Natural killer cell treated with Interleukin-12 subunit alpha and Interleukin-12 subunit beta and Interleukin-15 and Interleukin-18, amount 100 ng/mL, for 72 hours (primary cell): ENCODE results near the gene SCNN1B. TPM values are rescaled to one million over a fixed set of nuclear protein-coding genes. Genes with fewer than 3 reads are reported as not detected.

ENCODE experiments used
- ATAC-seq, 2 donors: fragments of 150-1000 bp; cut with Tn5 transposase in 1 of 2; sonication (Bioruptor Pico), chemical (Tn5 transposase) in 1 of 2; 2 replicates each; pipeline ENCODE4 v1.10.0; 2021
- DNase-seq: peaks from one replicate; pipeline ENCODE4 v3.0.0; 2022; ENCODE audit warnings: low spot score
- H3K27ac Mint-ChIP-seq, 2 donors: 1 replicate in 1 of 2; 2 replicates in 1 of 2; pipeline ENCODE4 v1.8.0; 2022; ENCODE audit warnings: mixed read lengths in 2 of 2, mild to moderate bottlenecking in 1 of 2, moderate library complexity in 1 of 2
- H3K27me3 Mint-ChIP-seq, 2 donors: 1 replicate in 1 of 2; 2 replicates in 1 of 2; pipeline ENCODE4 v1.8.0; 2022; ENCODE audit warnings: mixed read lengths in 2 of 2
- H3K36me3 Mint-ChIP-seq: one replicate; pipeline ENCODE4 v1.8.0; 2022; ENCODE audit warnings: mixed read lengths
- H3K4me1 Mint-ChIP-seq, 2 donors: 1 replicate in 1 of 2; 2 replicates in 1 of 2; pipeline ENCODE4 v1.8.0; 2022; ENCODE audit warnings: low read depth in 2 of 2, mixed read lengths in 2 of 2, mild to moderate bottlenecking in 1 of 2
- H3K4me3 Mint-ChIP-seq: one replicate; pipeline ENCODE4 v1.8.0; 2022; ENCODE audit warnings: mixed read lengths
- H3K9me3 Mint-ChIP-seq: 2 replicates; pipeline ENCODE4 v1.8.0; 2022; ENCODE audit warnings: mixed read lengths
- total RNA-seq, 2 donors: library from RNA; stranded (reverse); gene quantifications; one replicate each; pipeline ENCODE4 v1.2.3, GENCODE V29; 2022

Gene SCNN1B
- total RNA-seq, 2 donors from 2014 or later: not detected

DNA sequence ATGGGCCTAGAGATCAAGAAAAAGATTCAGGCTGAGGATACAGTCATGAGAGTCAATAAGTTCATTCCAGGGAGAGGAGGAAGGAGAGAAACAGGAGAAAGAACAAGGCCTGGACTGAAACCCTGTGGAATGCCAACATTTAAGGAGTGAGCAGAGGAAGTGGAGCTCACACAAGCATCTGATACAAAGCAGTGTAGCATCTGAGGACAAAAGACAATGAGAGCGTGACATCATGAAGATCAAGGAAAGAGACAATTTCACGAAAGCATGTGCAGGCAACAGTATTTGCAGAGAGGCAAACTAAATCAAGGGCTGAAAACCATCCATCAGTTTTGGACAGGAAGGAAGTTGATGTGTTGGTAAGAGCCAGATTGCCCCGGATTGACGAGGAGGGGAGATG, 25.3 kb upstream of the SCNN1B start:
- H3K9me3 Mint-ChIP-seq: no peaks in the 10 kb centered on the region
- no peaks in the 10 kb centered on the region for H3K4me1 Mint-ChIP-seq
- H3K4me3 Mint-ChIP-seq: no peak overlapping the region
- no peaks in the 10 kb centered on the region for H3K36me3 Mint-ChIP-seq
- no peak overlapping the region for H3K27ac Mint-ChIP-seq
- DNase-seq: no peak
- H3K27me3 Mint-ChIP-seq: peaks cover 34 to 51% of the 10 kb centered on the region in 2 donors
- ATAC-seq: no peak

DNA sequence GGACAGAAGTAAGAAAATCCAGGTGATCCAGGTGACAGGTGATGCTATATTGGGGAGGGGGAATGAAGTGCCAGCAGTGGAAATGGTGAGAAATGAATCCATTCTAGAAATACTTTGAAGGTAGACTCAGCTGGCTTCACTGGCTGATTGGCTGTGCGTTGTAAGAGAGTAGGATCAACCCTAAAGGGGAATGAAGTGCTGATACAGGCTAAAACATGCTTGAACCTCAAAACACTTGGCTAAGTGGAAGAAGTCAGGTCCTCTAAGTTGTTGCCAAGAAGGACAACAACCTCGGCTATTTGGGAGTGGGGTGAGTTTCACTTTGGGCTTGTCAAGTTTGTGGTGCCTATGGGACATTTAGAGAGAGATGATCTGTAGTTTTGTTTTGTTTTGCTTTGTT, 24.1 kb upstream of the SCNN1B start:
- peaks cover 32 to 51% of the 10 kb centered on the region in 2 donors for H3K27me3 Mint-ChIP-seq

DNA sequence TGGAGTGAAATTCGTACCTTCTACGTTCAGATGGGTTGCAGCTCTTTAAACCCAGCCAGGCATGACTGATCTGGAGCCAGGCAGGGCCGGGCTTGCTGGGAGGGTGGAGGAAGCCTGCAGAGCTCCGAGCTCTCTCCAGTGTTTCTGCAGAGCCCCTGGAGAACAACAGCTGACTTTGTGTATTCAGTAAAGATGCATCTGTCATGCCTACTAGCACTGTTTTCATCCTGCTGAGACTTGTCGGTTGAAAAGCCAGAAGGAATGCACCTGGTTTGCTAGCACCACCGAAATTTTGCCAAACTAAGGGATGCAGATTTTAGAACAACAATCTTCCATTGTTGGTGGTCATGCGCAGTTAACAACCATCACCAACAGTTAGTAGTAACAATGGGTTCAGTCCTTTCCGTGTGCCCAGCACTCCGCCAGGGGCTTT, 22.4 kb upstream of the SCNN1B start:
- H3K9me3 Mint-ChIP-seq: no peaks in the 10 kb centered on the region
- no peaks in the 10 kb centered on the region for H3K36me3 Mint-ChIP-seq
- ATAC-seq (no peak), DNase-seq (no peak)
- H3K27me3 Mint-ChIP-seq: peaks cover 32 to 41% of the 10 kb centered on the region in 2 donors
- H3K4me3 Mint-ChIP-seq: no peak overlapping the region
- no peak overlapping the region for H3K27ac Mint-ChIP-seq
- H3K4me1 Mint-ChIP-seq: no peaks in the 10 kb centered on the region

More for the DNA sequence above, 24.1 kb upstream of the SCNN1B start:
- Mint-ChIP-seq H3K4me1 (no peaks in the 10 kb centered on the region), H3K36me3 (no peaks in the 10 kb centered on the region), H3K9me3 (no peaks in the 10 kb centered on the region), H3K4me3 (no peak overlapping the region), H3K27ac (no peak overlapping the region)
- ATAC-seq: no peak
- no peak for DNase-seq

DNA sequence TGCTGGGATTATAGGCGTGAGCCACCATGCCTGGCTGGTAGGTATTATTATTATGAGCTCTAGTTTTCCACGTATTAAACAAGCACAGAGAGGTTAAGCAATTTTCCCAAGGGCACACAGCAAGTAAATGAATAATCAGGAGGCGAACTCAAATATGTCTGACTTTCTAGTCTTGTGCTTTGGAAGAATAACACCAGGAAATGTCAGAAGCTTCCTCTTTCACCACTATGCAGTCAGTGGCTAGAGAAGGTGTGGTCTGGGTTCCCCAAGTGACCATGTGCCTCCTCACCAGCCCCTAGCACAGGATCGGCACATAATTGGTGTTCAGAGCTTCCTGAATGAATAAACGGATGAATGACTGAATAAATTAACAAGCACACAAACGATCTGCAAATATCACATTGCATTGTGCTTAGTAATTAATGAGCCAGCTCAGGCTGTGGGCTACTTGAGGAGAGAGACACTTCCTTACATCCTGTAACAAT, 21.6 kb upstream of the SCNN1B start:
- Mint-ChIP-seq H3K4me3 (no peak overlapping the region), H3K27ac (no peak overlapping the region), H3K9me3 (no peaks in the 10 kb centered on the region), H3K27me3 (peaks cover 25 to 33% of the 10 kb centered on the region in 2 donors), H3K4me1 (no peaks in the 10 kb centered on the region), H3K36me3 (no peaks in the 10 kb centered on the region)
- DNase-seq (no peak), ATAC-seq (no peak)

DNA sequence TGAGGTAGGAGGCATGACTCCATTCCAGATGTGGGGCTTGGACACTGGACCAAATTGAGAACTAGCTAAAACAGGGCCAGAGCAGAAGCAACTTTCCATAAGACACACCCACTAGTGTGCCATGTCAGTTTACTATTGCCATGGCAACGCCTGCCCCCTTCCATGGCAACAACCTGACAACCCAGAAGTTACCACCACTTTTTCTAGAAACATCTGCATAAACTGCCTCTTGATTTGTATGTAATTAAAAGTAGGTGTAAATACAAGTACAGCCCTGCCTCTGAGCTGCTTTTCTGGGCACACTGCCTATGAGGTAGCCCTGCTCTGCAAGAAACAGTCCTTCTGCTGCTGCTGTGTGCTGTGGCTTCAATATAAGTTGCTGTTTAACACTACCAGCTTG, 19.5 kb upstream of the SCNN1B start:
- no peaks in the 10 kb centered on the region for H3K9me3 Mint-ChIP-seq
- DNase-seq: no peak
- no peaks in the 10 kb centered on the region for H3K4me1 Mint-ChIP-seq
- H3K36me3 Mint-ChIP-seq: no peaks in the 10 kb centered on the region
- ATAC-seq: no peak
- no peak overlapping the region for H3K27ac Mint-ChIP-seq
- peaks cover 21% of the 10 kb centered on the region in 2 donors for H3K27me3 Mint-ChIP-seq
- H3K4me3 Mint-ChIP-seq: no peak overlapping the region

DNA sequence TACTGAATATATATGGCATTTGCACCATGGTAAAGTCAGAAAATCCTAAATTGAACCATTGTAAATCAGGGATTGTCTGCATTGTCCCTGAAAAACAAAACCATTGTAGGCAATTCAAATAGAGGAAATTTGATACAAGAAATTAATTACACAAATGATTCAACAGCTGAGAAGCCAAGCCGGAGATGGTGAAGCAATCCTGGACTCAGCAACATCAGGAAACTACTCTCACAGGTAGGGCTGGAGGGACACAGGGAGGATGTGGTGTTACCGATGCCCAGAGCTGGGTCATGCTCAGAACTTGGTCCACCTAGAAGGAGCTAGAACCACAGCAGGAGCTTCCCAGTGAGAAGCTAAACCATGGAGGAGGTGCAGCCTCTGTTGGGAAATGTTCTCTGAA, 18.5 kb upstream of the SCNN1B start:
- peaks cover 12 to 15% of the 10 kb centered on the region in 2 donors for H3K27me3 Mint-ChIP-seq
- DNase-seq: no peak
- ATAC-seq: no peak
- no peaks in the 10 kb centered on the region for H3K36me3 Mint-ChIP-seq
- H3K9me3 Mint-ChIP-seq: no peaks in the 10 kb centered on the region
- H3K4me1 Mint-ChIP-seq: no peaks in the 10 kb centered on the region
- no peak overlapping the region for H3K4me3 Mint-ChIP-seq
- no peak overlapping the region for H3K27ac Mint-ChIP-seq

DNA sequence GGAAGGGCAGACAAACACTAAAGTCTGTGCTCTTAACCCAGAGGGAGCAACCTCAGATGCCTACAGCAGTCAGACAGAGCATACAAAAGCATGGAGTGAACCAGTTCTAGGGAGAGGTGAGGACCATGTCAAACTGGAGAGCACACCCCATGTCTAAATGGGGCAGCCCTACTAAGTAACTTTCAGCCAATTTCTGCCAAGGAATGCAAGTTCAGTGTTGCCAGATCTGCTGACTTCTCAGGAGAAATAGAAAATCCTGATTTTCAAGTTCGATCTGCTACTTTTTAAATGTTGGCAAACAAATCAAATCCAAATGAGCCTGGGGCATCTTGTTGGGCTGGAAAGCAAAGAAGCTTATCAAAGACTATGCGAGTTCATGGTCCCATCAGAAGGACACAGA, 17.5 kb upstream of the SCNN1B start:
- no peaks in the 10 kb centered on the region for H3K4me1 Mint-ChIP-seq
- DNase-seq (no peak), ATAC-seq (no peak)
- H3K27ac Mint-ChIP-seq: no peak overlapping the region
- no peaks in the 10 kb centered on the region for H3K9me3 Mint-ChIP-seq
- H3K36me3 Mint-ChIP-seq: no peaks in the 10 kb centered on the region
- H3K27me3 Mint-ChIP-seq: peaks cover 12% of the 10 kb centered on the region in 2 donors
- no peak overlapping the region for H3K4me3 Mint-ChIP-seq

DNA sequence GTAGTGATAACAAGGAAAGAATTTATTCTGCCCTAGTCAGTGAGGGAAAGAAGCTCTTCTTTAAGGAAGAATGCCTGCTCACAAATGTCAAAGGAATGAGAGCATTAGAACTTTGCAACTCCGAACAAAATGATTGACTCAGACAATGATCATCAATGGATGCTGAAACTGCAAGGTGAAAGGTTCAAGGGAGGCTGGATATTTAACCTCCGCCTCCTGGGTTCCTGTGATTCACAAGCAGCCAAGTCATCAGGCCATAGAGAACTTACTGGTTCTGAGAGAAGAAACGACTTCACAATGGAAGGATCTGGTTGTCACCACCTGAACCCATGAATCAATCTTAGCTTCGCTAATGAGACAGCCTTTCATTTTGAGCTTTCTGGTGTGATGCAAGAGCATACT, 16.0 kb upstream of the SCNN1B start:
- H3K4me3 Mint-ChIP-seq: no peak overlapping the region
- H3K27ac Mint-ChIP-seq: no peak overlapping the region
- H3K27me3 Mint-ChIP-seq: peaks cover 5 to 6% of the 10 kb centered on the region in 2 donors
- H3K36me3 Mint-ChIP-seq: no peaks in the 10 kb centered on the region
- ATAC-seq (no peak), DNase-seq (no peak)
- no peaks in the 10 kb centered on the region for H3K9me3 Mint-ChIP-seq
- H3K4me1 Mint-ChIP-seq: no peaks in the 10 kb centered on the region

DNA sequence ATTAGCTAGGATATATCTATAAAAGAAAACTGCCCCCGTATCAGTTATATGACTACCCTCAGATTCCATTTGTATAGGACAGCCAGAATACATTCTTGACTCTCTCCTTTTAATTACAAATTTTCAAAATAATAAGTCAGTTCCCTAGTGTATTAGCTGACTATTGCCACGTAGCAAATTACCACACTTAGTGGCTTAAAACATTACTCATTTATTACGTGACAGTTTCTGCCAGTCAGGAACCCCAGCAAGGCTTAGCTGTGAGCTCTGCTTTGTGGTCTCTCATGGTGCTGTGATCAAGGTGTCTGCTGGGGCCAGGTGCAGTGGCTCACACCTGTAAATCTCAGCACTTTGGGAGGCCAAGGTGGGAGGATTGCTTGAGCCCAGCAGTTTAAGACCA, 13.9 kb upstream of the SCNN1B start:
- Mint-ChIP-seq H3K9me3 (no peaks in the 10 kb centered on the region), H3K27me3 (peaks cover 5 to 6% of the 10 kb centered on the region in 2 donors), H3K27ac (no peak overlapping the region), H3K4me3 (no peak overlapping the region), H3K4me1 (no peaks in the 10 kb centered on the region), H3K36me3 (no peaks in the 10 kb centered on the region)
- no peak for DNase-seq
- no peak for ATAC-seq

DNA sequence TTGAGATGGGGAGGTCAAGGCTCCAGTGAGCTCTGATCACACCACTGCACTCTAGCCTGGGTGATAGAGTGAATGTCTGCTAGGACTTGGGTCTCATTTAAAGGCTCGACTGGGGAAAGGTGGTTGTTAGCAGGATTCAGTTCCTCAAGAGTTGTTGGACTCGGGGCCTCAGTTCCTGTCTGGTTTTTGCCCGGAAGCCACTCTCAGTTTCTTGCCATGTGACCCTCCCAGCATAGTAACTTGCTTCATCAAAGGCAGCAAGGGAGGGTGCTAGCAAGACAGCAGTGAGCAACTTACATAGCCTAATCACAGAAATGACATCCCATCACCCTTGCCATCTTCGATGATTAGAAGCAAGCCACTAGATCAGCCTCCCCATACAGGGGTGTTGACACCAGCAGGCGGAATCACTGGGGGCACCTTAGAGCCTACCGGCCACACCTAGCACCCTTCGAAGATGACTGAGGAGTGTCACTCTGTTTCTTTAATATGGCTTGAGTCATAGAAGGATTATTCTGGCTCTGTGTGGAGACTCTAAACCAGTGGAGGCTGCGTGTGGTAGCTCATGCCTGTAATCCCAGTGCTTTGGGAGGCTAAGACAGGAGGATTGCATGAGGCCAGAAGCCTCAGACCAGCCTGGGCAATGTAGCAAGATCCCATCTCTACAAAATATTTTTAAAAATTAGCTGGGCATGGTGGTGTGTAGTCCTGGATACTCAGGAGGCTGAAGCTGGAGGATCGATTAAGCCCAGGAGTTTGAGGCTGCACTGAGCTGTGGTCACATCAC, 13.2 kb upstream of the SCNN1B start:
- DNase-seq: no peak
- no peaks in the 10 kb centered on the region for H3K9me3 Mint-ChIP-seq
- peak; percentile 20 to 24 for ATAC-seq
- no peak overlapping the region for H3K4me3 Mint-ChIP-seq
- peaks cover 5 to 9% of the 10 kb centered on the region in 2 donors for H3K27me3 Mint-ChIP-seq
- no peaks in the 10 kb centered on the region for H3K36me3 Mint-ChIP-seq
- H3K4me1 Mint-ChIP-seq: no peaks in the 10 kb centered on the region
- no peak overlapping the region for H3K27ac Mint-ChIP-seq

DNA sequence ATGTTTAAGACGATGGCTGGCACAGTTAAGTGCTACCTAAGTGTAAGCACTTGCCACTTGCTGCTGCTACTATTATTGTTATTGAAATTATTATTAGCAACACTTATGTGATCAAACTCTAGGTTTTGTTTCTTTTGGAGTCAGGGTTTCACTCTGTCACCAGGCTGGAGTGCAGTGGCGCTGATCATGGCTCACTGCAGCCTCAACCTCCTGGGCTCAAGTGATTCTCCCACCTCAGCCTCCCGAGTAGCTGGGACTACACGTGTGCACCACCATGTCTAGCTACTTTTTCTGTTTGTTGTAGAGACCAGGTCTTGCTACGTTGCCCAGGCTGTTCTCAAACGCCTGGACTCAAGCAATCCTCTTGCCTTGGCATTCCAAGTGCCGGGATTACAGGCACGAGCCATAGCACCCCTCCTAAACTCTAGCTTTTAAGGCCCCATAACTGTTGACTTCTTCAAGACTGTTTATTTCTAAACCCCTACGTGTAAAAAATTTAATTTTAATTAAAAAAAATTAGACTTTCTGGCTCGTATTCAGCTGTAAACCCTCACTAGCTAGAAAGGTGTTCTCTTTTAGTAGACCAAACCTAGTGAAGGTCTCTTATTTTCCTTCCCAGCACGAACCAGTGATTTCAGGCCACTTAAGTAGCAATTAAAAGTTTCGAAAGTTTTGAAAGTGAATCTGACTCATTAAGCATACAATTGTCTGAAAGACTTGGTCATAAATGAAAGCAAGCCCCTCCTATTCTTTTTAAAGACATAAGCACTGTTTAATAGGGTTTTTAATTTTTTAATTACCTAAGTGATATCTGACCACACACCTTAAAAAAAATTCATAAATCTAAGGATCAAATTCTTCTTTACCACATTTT, 11.7 kb upstream of the SCNN1B start:
- no peak for ATAC-seq
- H3K9me3 Mint-ChIP-seq: no peaks in the 10 kb centered on the region
- H3K4me1 Mint-ChIP-seq: no peaks in the 10 kb centered on the region
- no peak for DNase-seq
- H3K27ac Mint-ChIP-seq: no peak overlapping the region
- peaks cover 14% of the 10 kb centered on the region in 2 donors for H3K27me3 Mint-ChIP-seq
- no peak overlapping the region for H3K4me3 Mint-ChIP-seq
- no peaks in the 10 kb centered on the region for H3K36me3 Mint-ChIP-seq

DNA sequence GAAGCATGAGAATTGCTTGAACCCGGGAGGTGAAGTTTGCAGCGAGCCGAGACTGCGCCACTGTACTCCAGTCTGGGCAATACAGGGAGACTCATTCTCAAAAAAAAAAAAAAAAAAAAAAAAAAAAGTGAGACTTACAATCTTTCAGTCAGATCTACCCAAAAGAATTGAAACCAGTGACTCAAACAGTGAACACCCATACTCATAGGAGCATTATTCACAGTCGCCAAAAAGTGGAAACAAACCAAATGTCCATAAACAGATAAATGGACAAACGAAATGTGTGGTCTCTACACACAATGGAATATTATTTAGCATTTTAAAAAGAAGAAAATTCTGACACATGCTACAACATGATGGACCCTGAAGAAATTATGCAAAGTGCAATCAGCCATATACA, 9.1 kb upstream of the SCNN1B start:
- Mint-ChIP-seq H3K9me3 (no peaks in the 10 kb centered on the region), H3K36me3 (no peaks in the 10 kb centered on the region), H3K27ac (no peak overlapping the region), H3K4me1 (no peaks in the 10 kb centered on the region), H3K4me3 (no peak overlapping the region), H3K27me3 (peaks cover 19 to 28% of the 10 kb centered on the region in 2 donors)
- DNase-seq (no peak), ATAC-seq (no peak)

DNA sequence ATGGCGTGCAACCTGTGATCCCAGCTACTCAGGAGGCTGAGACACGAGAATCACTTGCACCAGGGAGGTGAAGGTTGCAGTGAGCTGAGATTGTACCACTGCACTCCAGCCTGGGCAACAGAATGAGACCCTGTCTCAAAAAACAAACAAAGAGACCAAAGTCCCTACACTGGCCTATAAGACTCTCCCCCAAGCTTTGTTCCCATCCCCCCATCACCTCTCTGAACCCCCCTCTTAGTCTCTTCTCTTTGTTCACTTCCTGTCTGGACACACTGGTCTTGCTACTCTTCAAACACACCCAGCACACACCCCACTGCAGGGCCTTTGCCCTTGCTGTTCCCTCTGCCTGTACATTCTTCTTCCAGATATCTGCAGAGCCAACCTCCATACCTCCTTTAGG, 7.8 kb upstream of the SCNN1B start:
- Mint-ChIP-seq H3K9me3 (no peaks in the 10 kb centered on the region), H3K27me3 (peaks cover 19 to 28% of the 10 kb centered on the region in 2 donors), H3K4me3 (no peak overlapping the region), H3K27ac (no peak overlapping the region), H3K4me1 (no peaks in the 10 kb centered on the region), H3K36me3 (no peaks in the 10 kb centered on the region)
- DNase-seq (no peak), ATAC-seq (no peak)

DNA sequence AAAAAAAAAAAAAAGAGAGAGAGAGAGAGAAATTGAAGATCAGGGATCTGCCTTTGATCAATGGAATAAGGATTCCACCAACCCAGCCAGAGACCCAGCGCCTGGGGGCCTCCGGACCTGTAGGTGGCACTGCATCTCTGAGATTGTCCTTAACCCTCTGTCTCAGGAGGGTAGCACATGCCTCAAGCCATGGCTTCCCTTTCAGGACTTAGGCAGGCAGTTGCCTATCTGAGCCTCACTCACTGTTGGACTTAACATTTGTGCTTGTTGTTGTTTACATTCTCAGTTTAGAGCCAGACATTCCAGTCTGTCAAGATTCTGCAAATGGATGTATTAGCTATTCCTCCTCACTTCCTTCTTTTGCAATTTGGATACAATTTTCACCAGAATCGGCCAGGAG, 5.1 kb upstream of the SCNN1B start:
- no peaks in the 10 kb centered on the region for H3K36me3 Mint-ChIP-seq
- no peaks in the 10 kb centered on the region for H3K9me3 Mint-ChIP-seq
- peaks cover 32 to 38% of the 10 kb centered on the region in 2 donors for H3K27me3 Mint-ChIP-seq
- DNase-seq: no peak
- H3K27ac Mint-ChIP-seq: no peak overlapping the region
- H3K4me1 Mint-ChIP-seq: no peaks in the 10 kb centered on the region
- ATAC-seq: peak in 1 of 2 donors; percentile 40
- H3K4me3 Mint-ChIP-seq: no peak overlapping the region
